Measurements from ENCODE around the gene NEO1. TPM values are rescaled to one million over a fixed set of nuclear protein-coding genes. Genes with fewer than 3 reads are reported as not detected.
"Not testable (repeated sequence)": the region's sequence is repeated elsewhere in the genome, so short reads cannot be mapped to it uniquely, and the experiment has no call there.

NEO1 gene
- total RNA-seq, 3 donors from 2014 or later = 4.7 to 5.2 (median 4.9) TPM

DNA sequence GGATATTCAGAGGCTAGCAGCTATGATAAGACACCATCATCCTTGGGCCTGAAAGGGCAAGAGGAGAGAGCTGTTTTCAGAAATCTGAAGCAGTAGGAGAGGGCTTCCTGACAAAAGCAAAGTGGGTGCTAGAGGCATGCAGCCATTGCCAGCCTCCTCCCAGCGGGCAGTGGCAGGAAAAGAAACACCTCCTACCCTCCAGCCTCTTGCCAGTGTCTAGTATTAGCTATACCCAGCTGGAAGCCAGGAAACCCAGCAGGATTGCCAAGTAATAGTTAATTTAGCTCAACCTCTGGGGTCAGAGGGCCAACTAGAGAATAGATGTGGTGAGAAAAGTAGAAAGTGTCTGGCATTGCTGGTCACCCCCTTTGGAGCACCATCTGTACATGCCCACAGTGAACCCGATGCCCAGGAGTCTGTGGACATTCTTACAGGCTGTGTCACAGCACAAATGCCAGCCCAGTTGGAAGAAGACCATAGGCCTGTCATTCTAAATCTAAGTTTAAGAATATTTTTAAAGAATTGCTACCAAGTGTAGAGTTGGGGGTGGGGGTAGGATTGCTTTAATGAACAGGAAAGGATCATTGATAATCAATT lies 231.2 kb downstream of the NEO1 start:
- H3K9me3 Mint-ChIP-seq = no peaks in the 10 kb centered on the region
- peaks cover 5% of the 10 kb centered on the region for H3K4me1 Mint-ChIP-seq (ENCODE audit: low read depth)
- no peak for DNase-seq
- H3K36me3 Mint-ChIP-seq (ENCODE audit: insufficient read depth) = peaks cover 23% of the 10 kb centered on the region
- H3K4me3 Mint-ChIP-seq = no peak overlapping the region
- no peak for ATAC-seq
- H3K27me3 Mint-ChIP-seq (ENCODE audit: low read depth) = no peaks in the 10 kb centered on the region

DNA sequence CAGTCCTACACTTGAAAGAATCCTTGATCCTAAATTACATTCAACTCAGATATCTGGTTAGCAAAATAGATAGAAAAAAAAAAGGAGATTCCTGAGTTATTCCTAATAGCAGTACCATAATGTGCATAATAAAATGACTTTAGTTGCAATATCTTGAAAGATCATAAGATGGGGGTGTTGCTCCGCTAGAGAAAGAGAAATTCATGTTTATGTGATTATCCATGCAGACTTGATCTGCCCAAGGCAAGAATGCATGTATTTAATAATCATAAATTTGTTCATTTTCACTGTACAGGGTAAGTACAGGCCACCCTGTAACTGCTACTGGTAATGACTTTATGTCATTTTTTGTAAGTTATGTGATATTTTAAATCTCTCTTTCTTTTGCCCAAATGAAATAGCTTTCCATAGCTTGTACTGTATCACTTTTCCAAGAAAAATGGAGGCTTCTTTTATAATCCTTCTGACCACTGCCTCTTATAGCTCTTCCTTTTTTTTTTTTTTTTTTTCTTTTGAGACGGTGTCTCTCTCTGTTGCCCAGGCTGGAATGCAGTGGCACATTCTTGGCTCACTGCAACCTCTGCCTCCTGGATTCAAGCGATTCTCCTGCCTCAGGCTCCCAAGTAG lies 231.9 kb downstream of the NEO1 start:
- Mint-ChIP-seq H3K4me3 (no peak overlapping the region), H3K4me1 (ENCODE audit: low read depth) (peaks cover 5% of the 10 kb centered on the region), H3K27me3 (ENCODE audit: low read depth) (no peaks in the 10 kb centered on the region), H3K9me3 (no peaks in the 10 kb centered on the region), H3K36me3 (ENCODE audit: insufficient read depth) (peaks cover 28% of the 10 kb centered on the region)
- no peak for DNase-seq
- ATAC-seq = no peak

DNA sequence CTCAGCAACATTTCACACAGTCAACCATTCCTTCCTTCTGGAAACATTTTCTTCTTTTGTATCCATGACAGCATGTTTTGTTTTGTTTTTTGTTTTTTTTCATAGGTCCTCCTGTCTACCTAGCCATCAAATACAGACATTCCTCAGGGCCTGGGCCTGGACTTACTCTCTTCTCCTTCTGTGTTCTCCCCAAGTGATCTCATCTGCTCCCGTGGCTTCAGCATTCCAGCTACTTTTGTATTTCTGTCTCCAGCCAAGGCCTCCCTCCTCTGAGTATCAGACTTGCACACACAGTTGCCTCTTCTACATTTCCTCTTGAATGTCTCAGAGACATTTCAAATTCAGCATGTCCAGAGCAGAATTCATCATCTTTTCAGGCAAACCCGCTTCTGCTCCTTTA lies 234.0 kb downstream of the NEO1 start:
- H3K9me3 Mint-ChIP-seq = no peaks in the 10 kb centered on the region
- H3K4me3 Mint-ChIP-seq = no peak overlapping the region
- no peaks in the 10 kb centered on the region for H3K27me3 Mint-ChIP-seq (ENCODE audit: low read depth)
- ATAC-seq (no peak), DNase-seq (no peak)
- H3K4me1 Mint-ChIP-seq (ENCODE audit: low read depth) = peaks cover 5% of the 10 kb centered on the region
- peaks cover 28% of the 10 kb centered on the region for H3K36me3 Mint-ChIP-seq (ENCODE audit: insufficient read depth)

DNA sequence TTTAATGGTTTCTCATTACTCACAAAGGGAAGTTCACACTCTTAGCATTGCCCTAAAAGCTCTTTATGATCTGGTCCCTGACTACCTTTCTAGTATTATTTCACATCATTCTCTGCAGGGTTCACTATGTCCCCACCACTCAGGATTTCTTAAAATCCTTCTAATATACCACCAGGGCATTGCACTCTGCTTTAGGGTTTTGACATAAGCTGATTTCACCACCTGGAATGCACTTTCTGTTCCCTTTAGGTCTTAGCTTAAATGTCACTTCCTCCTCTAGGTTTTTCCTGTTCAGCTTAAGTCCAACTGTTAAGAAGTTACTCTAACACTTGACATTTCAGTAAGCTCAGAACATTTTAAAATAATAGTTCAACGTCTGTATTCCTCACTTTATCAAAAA lies 234.8 kb downstream of the NEO1 start:
- Mint-ChIP-seq H3K4me1 (ENCODE audit: low read depth) (peaks cover 5% of the 10 kb centered on the region), H3K36me3 (ENCODE audit: insufficient read depth) (peaks cover 28% of the 10 kb centered on the region), H3K4me3 (no peak overlapping the region), H3K27me3 (ENCODE audit: low read depth) (no peaks in the 10 kb centered on the region), H3K9me3 (no peaks in the 10 kb centered on the region)
- no peak for ATAC-seq
- no peak for DNase-seq

DNA sequence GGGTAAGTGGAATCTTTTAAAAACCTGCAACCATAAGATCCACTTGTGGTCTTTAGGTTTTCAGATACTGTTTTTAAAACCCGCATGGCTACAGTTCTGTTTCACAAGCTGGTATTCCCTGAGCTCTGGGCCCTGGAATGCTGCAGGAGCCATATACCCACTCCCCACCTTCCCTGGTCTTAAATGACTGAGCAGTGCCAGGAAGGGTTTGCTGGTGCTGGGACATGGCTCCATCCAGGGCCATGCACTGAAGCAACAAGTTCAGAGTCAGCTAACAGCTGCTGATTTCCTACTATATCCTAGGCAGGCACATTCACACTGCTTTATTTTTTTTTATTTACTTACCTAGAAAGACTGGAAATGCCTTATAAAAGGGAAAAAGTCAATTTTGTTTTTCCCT lies 239.2 kb downstream of the NEO1 start:
- H3K36me3 Mint-ChIP-seq (ENCODE audit: insufficient read depth) = peaks cover 23% of the 10 kb centered on the region
- no peak for ATAC-seq
- H3K4me3 Mint-ChIP-seq = no peak overlapping the region
- no peaks in the 10 kb centered on the region for H3K9me3 Mint-ChIP-seq
- DNase-seq = no peak
- no peaks in the 10 kb centered on the region for H3K27me3 Mint-ChIP-seq (ENCODE audit: low read depth)
- H3K4me1 Mint-ChIP-seq (ENCODE audit: low read depth) = no peaks in the 10 kb centered on the region

DNA sequence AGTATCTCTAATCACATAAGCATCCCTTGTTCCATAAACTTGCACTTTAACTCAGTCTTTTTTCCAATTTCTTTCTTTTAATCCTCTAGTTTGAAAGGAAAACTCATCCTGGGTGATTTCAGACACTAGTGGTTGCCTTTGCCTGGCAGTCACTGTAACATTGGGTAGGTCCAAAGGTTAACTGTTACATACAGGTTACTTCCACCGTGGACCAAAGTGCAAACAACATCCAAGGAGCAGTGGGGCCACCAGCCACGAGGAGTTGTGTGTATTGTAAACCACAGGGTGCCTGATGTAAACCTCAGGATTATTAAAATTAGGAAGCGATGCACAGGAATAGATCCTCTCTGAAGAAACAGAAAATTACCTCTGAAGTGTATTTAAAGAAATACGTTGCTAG lies 241.5 kb downstream of the NEO1 start:
- Mint-ChIP-seq H3K4me1 (ENCODE audit: low read depth) (no peaks in the 10 kb centered on the region), H3K36me3 (ENCODE audit: insufficient read depth) (peaks cover 9% of the 10 kb centered on the region)
- DNase-seq = no peak

DNA sequence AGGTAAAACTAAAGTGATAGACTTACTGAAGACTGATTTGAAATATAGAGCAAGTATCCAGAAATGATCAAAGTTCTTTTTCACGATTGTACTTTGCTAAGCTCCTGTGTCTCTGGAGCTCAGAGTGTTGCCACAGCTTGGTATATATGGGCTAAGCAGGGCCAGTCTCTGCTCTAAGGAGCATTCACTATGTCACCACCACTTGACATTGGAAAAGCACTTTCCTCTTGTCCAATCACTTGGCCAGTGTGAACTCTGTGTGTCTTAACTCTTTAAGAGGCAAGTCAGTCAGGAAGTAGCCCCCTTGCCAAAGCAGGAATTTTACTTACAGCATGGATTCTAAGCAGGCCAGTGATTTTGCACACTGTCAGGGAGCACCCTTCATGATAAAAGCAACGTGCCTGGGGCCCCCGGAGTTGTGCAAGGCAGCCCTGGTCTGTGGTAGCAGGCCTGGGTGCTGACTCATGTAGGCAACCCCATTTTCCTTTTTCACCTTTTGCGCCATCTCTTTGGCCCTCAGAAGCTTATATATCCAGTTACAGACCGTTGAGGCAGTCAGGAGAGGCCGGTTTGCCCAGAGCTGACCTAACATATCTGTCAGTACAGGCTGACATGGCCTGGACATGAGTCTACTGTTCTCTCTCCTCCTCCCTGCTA lies 243.5 kb downstream of the NEO1 start:
- Mint-ChIP-seq H3K4me1 (ENCODE audit: low read depth) (no peaks in the 10 kb centered on the region), H3K36me3 (ENCODE audit: insufficient read depth) (peaks cover 8% of the 10 kb centered on the region), H3K27me3 (ENCODE audit: low read depth) (no peaks in the 10 kb centered on the region), H3K4me3 (no peak overlapping the region), H3K9me3 (no peaks in the 10 kb centered on the region)
- no peak for DNase-seq
- no peak for ATAC-seq

More for the DNA sequence above, 241.5 kb downstream of the NEO1 start:
- Mint-ChIP-seq H3K4me3 (no peak overlapping the region), H3K9me3 (no peaks in the 10 kb centered on the region), H3K27me3 (ENCODE audit: low read depth) (no peaks in the 10 kb centered on the region)
- ATAC-seq = no peak

DNA sequence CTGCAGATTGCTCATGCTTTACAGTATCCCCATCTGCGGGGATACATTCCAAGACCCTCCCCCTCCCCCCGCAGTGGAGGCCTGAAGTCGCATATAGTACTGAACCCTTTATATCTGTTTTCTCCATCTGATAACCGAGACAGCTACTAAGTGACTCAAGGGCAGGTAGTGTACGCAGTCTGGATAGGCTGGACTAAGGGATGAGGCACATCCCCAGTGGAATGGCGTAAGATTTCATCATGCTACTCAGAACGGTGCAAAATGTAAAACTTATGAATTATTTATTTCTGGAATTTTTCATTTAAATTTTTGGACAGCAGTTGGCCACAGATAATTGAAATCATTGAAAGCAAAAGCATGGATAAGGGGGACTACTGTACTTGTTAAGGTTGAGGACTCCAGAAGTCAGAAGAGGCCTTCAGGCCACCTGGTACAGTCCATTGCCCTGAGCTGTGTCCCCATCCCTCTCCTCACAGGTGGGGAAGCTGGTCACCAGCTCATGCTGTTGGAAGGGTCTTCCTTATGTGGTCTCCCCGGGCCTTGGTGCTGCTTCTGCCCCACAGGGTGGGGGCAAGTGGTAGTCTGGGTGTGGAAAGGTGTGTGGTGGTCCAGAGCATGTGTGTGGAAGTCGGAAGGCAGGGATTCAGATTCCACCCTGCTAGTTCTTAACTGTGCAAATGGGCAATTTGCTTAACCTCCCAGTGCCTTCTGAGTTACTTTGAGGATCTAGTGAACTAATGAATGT lies 244.5 kb downstream of the NEO1 start:
- Mint-ChIP-seq H3K4me1 (ENCODE audit: low read depth) (no peaks in the 10 kb centered on the region), H3K4me3 (no peak overlapping the region), H3K36me3 (ENCODE audit: insufficient read depth) (peaks cover 8% of the 10 kb centered on the region), H3K27me3 (ENCODE audit: low read depth) (no peaks in the 10 kb centered on the region), H3K9me3 (no peaks in the 10 kb centered on the region)
- ATAC-seq (no peak), DNase-seq (no peak)

DNA sequence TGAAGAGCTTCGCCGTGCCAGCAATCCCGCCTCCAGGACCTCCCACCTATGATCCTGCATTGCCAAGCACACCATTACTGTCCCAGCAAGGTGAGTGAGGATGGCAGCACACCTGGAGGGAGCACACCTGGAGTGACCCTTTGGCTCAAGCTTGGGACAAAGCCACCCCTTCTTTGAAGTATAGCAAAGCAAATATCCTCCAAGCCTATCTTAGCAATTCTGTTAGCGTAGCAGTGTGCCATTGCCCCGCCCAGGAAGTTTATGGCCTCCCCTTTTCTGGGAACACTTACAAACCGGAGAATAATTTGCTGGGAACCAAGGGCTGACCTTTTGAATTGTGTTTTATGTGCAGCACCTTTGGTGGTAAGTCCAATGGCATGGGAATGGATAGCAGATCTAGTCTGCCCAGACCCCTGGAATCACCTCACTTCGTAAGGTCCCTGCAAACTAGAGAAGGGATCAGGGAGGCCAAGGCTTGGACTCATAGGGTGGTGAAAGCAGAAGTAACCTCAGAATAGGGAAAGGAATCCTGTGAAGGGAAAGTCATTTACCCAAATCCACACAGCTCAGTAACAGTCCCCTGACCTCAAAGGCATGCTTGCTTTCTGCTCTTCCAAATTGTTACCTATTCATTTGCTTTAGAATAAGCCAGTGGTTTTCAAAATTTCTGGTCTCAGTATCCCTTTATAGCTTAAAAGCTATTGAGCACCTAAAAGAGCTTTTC lies 246.4 kb downstream of the NEO1 start:
- Mint-ChIP-seq H3K27me3 (ENCODE audit: low read depth) (no peaks in the 10 kb centered on the region), H3K4me3 (no peak overlapping the region), H3K4me1 (ENCODE audit: low read depth) (peaks cover 1% of the 10 kb centered on the region), H3K36me3 (ENCODE audit: insufficient read depth) (peaks cover 11% of the 10 kb centered on the region), H3K9me3 (no peaks in the 10 kb centered on the region)
- DNase-seq (no peak), ATAC-seq (no peak)

DNA sequence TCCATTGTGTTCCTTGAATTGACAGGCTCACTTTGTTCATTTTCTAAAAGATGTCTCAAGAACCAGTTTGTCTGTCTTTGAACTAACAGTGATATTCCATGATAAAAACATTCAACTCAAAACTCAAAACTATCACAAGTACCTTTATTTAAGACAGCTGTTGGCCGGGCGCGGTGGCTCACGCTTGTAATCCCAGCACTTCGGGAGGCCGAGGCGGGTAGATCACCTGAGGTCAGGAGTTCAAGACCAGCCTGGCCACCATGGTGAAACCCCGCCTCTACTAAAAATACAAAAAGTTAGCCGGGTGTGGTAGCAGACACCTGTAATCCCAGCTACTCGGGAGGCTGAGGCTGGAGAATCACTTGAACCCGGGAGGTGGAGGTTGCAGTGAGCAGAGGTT lies 248.0 kb downstream of the NEO1 start:
- not testable (repeated sequence) for H3K27me3 Mint-ChIP-seq (ENCODE audit: low read depth); H3K36me3 Mint-ChIP-seq (ENCODE audit: insufficient read depth); H3K4me3 Mint-ChIP-seq; DNase-seq; H3K9me3 Mint-ChIP-seq; H3K4me1 Mint-ChIP-seq (ENCODE audit: low read depth); ATAC-seq

DNA sequence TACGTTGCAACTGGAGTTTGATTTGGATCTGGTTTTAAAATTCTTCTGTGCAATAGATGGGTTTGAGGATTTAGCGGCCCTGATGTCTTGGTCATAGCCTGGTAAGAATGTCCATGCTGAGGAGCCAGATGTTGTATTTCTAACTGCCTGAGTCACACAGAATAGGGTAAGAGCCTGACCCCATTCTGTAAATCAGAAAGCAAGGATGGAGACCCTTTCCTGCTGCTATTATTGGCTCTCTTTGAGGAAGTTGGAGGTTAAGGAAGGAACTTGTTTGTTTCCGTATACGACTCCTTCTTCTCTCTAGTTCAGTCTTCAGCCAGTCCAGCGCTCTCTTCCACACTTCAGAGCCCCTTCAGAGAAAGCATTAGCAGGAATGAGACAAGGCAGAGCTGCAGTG lies 251.4 kb downstream of the NEO1 start:
- ATAC-seq (no peak), DNase-seq (no peak)
- Mint-ChIP-seq H3K36me3 (ENCODE audit: insufficient read depth) (peaks cover 7% of the 10 kb centered on the region), H3K9me3 (no peaks in the 10 kb centered on the region), H3K27me3 (ENCODE audit: low read depth) (no peaks in the 10 kb centered on the region), H3K4me1 (ENCODE audit: low read depth) (peaks cover 1% of the 10 kb centered on the region), H3K4me3 (no peak overlapping the region)

DNA sequence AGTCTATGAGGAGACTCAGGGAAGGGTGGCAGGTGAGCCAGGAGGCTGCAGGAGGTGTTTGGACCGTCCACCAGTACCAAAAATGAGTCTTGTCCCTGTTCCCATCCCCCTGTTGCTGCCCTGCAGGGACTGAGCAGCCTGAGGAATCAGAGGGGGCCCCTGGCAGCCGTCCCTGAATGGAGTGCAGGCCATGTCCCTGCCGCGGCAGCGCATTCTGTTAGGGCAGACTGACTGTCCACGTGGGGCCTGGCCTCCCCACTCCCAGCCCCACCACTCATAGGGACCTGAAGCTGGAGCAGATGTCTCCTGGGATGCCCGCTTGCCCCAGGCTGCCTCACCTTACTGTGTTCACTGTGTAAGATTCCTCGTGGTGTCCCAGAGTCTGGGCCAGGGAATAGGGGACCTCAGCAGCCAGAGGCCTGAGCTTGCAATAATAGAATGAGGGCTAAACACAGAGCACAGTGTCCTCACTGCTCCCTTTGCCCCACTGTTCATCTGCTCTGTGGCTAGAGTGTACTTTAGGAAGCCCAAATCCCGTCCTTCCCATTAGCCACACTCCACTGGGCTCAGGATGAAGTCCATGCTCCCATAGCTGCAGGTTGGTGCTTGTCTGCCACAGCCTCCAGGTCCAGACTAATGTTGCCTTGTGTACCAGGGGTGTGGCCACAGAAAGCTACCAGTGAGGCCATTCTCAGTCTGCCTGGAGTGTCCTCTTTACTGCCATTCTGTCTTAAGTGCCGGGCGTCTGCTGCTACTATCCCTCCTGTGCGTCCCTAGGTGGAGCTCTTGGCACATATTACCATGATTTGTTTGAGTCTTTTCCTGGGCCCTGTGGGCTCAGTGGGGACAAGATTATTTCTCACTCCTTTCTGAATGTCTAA lies 253.3 kb downstream of the NEO1 start:
- no peaks in the 10 kb centered on the region for H3K9me3 Mint-ChIP-seq
- peaks cover 1% of the 10 kb centered on the region for H3K4me1 Mint-ChIP-seq (ENCODE audit: low read depth)
- ATAC-seq (no peak), DNase-seq (no peak)
- no peak overlapping the region for H3K4me3 Mint-ChIP-seq
- H3K36me3 Mint-ChIP-seq (ENCODE audit: insufficient read depth) = peaks cover 4% of the 10 kb centered on the region
- no peaks in the 10 kb centered on the region for H3K27me3 Mint-ChIP-seq (ENCODE audit: low read depth)

DNA sequence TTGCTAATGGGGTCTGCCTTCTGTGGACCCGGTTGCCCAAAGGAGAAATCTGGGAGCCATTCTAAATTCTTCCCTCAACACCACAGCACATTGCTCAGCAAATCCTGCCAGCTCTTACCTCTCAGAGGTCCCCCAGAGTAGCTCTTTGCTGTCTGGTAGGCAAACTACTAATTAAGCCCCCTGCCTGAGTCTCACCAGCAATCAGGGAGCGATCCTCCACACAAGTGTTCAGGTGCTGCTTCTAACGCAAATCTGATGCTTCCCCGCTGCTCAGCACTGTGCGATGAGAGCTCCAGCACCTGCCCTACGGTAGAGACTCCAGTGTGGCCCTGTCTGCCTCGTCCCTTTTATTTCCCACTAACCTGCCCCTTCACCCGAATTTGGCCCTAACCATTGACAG lies 256.0 kb downstream of the NEO1 start:
- H3K27me3 Mint-ChIP-seq (ENCODE audit: low read depth) = no peaks in the 10 kb centered on the region
- H3K9me3 Mint-ChIP-seq = no peaks in the 10 kb centered on the region
- no peak overlapping the region for H3K4me3 Mint-ChIP-seq
- peaks cover 2% of the 10 kb centered on the region for H3K36me3 Mint-ChIP-seq (ENCODE audit: insufficient read depth)
- DNase-seq (no peak), ATAC-seq (no peak)
- no peaks in the 10 kb centered on the region for H3K4me1 Mint-ChIP-seq (ENCODE audit: low read depth)
